ENCODE results near the gene STAT5B. TPM values are rescaled to one million over a fixed set of nuclear protein-coding genes. Genes with fewer than 3 reads are reported as not detected.

The STAT5B gene
- total and polyA plus RNA-seq, 2 experiments from 2014 or later = 13.8 to 23.5 TPM

- Histone ChIP-seq H4K20me1 (ENCODE audit: insufficient read depth) (no peaks in the 10 kb centered on the region), H3K9ac (peak overlapping the region; percentile 73), H2AFZ (peak overlapping the region; percentile 81), H3K36me3 (ENCODE audit: low read depth) (no peaks in the 10 kb centered on the region), H3K9me3 (ENCODE audit: low read depth) (no peaks in the 10 kb centered on the region), H3K9me2 (ENCODE audit: insufficient read depth) (no peaks in the 10 kb centered on the region), H3K4me2 (ENCODE audit: unreplicated experiment) (peak overlapping the region; percentile 87), H3F3A (ENCODE audit: insufficient read depth) (no peaks in the 10 kb centered on the region), H3K27me3 (replicated peaks; ENCODE audit: insufficient read depth) (no peaks in the 10 kb centered on the region), H3K27ac (0 out of 2 replicates have a peak overlapping the region, but pooled peaks have one; percentile 44), H3K79me2 (ENCODE audit: insufficient read depth) (no peaks in the 10 kb centered on the region), H3K4me3 (peak overlapping the region; percentile 76), H3K4me1 (ENCODE audit: insufficient read depth) (peaks cover 11% of the 10 kb centered on the region)
- WGBS, 2 experiments (ENCODE audit: low coverage in 1 of 2, low lambda C conversion rate in 2 of 2, missing lambda C conversion rate in 2 of 2) = 37 to 40% methylated on average over 5 of the region's 5 CpGs
- DNase-seq = peak; percentile 30
- TF ChIP-seq EZH2 (IDR thresholded peaks at IDR 0.05; ENCODE audit: insufficient read depth, poor library complexity, severe bottlenecking) (no peak), EZH2phosphoT487 (IDR thresholded peaks at IDR 0.05; ENCODE audit: insufficient read depth, low read depth) (no peak)
- in situ Hi-C loops (cut with MboI) = no loop called here
Observed at GRCh38 chr17:42286411-42287221, 10.4 kb upstream of the STAT5B start.

GRCh38 chr17:42285346-42286050 is 9.3 kb upstream of the STAT5B start:
- H3K27ac ChIP-seq = no peak overlapping the region
- DNase-seq = no peak
- H3K4me1 ChIP-seq (ENCODE audit: insufficient read depth) = peaks cover 11% of the 10 kb centered on the region
- 85 to 87% methylated on average over 11 of the region's 11 CpGs for WGBS, 2 experiments (ENCODE audit: low coverage in 1 of 2, low lambda C conversion rate in 2 of 2, missing lambda C conversion rate in 2 of 2)
- H3F3A ChIP-seq (ENCODE audit: insufficient read depth) = no peaks in the 10 kb centered on the region
- H2AFZ ChIP-seq = no peak overlapping the region
- H3K79me2 ChIP-seq (ENCODE audit: insufficient read depth) = no peaks in the 10 kb centered on the region
- H3K27me3 ChIP-seq (replicated peaks; ENCODE audit: insufficient read depth) = no peaks in the 10 kb centered on the region
- no peak overlapping the region for H3K4me3 ChIP-seq
- H3K9me2 ChIP-seq (ENCODE audit: insufficient read depth) = no peaks in the 10 kb centered on the region
- no peaks in the 10 kb centered on the region for H4K20me1 ChIP-seq (ENCODE audit: insufficient read depth)
- no peaks in the 10 kb centered on the region for H3K9me3 ChIP-seq (ENCODE audit: low read depth)
- H3K4me2 ChIP-seq (ENCODE audit: unreplicated experiment) = no peak overlapping the region
- H3K36me3 ChIP-seq (ENCODE audit: low read depth) = no peaks in the 10 kb centered on the region
- no peak overlapping the region for H3K9ac ChIP-seq
- in situ Hi-C loops (cut with MboI) = no loop called here
- TF ChIP-seq EZH2 (IDR thresholded peaks at IDR 0.05; ENCODE audit: insufficient read depth, poor library complexity, severe bottlenecking) = no peak
- no peak for TF ChIP-seq EZH2phosphoT487 (IDR thresholded peaks at IDR 0.05; ENCODE audit: insufficient read depth, low read depth)

- H3K36me3 ChIP-seq (ENCODE audit: low read depth) = no peaks in the 10 kb centered on the region
- no peak overlapping the region for H3K27ac ChIP-seq
- H4K20me1 ChIP-seq (ENCODE audit: insufficient read depth) = no peaks in the 10 kb centered on the region
- H2AFZ ChIP-seq = no peak overlapping the region
- 81 to 88% methylated on average over 7 of the region's 7 CpGs for WGBS, 2 experiments (ENCODE audit: low coverage in 1 of 2, low lambda C conversion rate in 2 of 2, missing lambda C conversion rate in 2 of 2)
- TF ChIP-seq EZH2phosphoT487 (IDR thresholded peaks at IDR 0.05; ENCODE audit: insufficient read depth, low read depth) = no peak
- no peak for TF ChIP-seq EZH2 (IDR thresholded peaks at IDR 0.05; ENCODE audit: insufficient read depth, poor library complexity, severe bottlenecking)
- H3K4me3 ChIP-seq = no peak overlapping the region
- H3K27me3 ChIP-seq (replicated peaks; ENCODE audit: insufficient read depth) = no peaks in the 10 kb centered on the region
- H3K9ac ChIP-seq = no peak overlapping the region
- H3K79me2 ChIP-seq (ENCODE audit: insufficient read depth) = no peaks in the 10 kb centered on the region
- peaks cover 11% of the 10 kb centered on the region for H3K4me1 ChIP-seq (ENCODE audit: insufficient read depth)
- no peak for DNase-seq
- no peaks in the 10 kb centered on the region for H3K9me2 ChIP-seq (ENCODE audit: insufficient read depth)
- in situ Hi-C loops (cut with MboI) = no loop called here
- no peaks in the 10 kb centered on the region for H3K9me3 ChIP-seq (ENCODE audit: low read depth)
- H3K4me2 ChIP-seq (ENCODE audit: unreplicated experiment) = no peak overlapping the region
- no peaks in the 10 kb centered on the region for H3F3A ChIP-seq (ENCODE audit: insufficient read depth)
Observed at GRCh38 chr17:42284566-42284965, 8.4 kb upstream of the STAT5B start.

GRCh38 chr17:42284024-42284369 is 7.8 kb upstream of the STAT5B start:
- Histone ChIP-seq H4K20me1 (ENCODE audit: insufficient read depth) (no peaks in the 10 kb centered on the region), H3K4me1 (ENCODE audit: insufficient read depth) (peaks cover 11% of the 10 kb centered on the region), H3K27me3 (replicated peaks; ENCODE audit: insufficient read depth) (no peaks in the 10 kb centered on the region), H3K36me3 (ENCODE audit: low read depth) (no peaks in the 10 kb centered on the region), H3K9ac (no peak overlapping the region), H3K9me2 (ENCODE audit: insufficient read depth) (no peaks in the 10 kb centered on the region), H3K27ac (no peak overlapping the region), H3K4me3 (no peak overlapping the region), H3K9me3 (ENCODE audit: low read depth) (no peaks in the 10 kb centered on the region), H3F3A (ENCODE audit: insufficient read depth) (no peaks in the 10 kb centered on the region), H3K4me2 (ENCODE audit: unreplicated experiment) (no peak overlapping the region), H3K79me2 (ENCODE audit: insufficient read depth) (no peaks in the 10 kb centered on the region), H2AFZ (no peak overlapping the region)
- in situ Hi-C loops (cut with MboI) = no loop called here
- DNase-seq = no peak
- no peak for TF ChIP-seq EZH2 (IDR thresholded peaks at IDR 0.05; ENCODE audit: insufficient read depth, poor library complexity, severe bottlenecking)
- TF ChIP-seq EZH2phosphoT487 (IDR thresholded peaks at IDR 0.05; ENCODE audit: insufficient read depth, low read depth) = no peak
- WGBS, 2 experiments (ENCODE audit: low coverage in 1 of 2, low lambda C conversion rate in 2 of 2, missing lambda C conversion rate in 2 of 2) = 86% methylated on average over 5 of the region's 5 CpGs
